Measurements from ENCODE around the gene INVS.
"Not testable (repeated sequence)": the region's sequence is repeated elsewhere in the genome, so short reads cannot be mapped to it uniquely, and the experiment has no call there.

INVS gene

DNA sequence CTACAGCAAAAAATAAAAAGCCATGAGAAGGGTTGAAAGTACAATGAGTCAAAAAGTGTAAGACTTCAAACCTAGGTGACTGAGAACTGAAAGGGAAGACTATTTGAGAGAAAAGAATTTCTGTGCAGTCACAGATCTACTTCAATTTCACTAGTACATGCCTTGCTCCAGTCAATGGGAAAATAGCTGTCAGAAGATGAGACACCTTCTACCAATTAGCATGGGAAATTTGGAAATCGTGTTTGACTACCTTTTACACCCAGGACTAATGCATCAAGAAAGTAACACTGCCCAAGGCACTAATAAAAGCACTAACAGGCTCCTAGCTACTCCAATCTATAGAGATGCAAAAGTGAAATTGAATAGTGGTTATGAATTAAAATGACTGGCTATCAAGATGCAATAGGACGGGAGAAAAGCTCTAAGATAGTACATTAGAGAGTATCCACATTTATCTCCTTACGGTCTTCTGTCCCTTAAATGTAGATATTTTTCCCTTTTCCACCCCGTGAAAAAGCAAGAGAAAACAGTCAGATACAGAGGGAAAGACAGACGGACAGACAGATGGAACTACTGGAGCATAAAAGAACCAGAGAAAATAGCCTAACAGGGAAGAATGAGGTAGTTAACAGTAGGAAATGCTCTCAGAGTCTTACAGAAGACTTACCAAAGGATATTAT lies 15.5 kb upstream of the INVS start:
- no peak for DNase-seq

DNA sequence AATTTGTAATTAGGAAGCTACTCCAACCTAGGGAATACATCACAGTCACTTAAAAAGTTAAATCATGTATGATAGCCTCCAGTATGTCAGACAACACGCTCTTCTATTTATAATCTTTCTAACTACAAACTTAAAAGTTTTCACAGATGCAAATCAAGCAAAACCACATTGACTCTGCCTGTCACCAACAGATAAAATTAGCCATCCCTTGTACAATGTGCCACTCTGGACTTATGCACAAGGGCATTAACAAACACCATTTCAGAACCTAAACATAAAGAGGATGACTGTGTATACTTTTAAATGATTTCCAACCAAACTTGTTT lies 15.0 kb upstream of the INVS start:
- no peak for DNase-seq

DNA sequence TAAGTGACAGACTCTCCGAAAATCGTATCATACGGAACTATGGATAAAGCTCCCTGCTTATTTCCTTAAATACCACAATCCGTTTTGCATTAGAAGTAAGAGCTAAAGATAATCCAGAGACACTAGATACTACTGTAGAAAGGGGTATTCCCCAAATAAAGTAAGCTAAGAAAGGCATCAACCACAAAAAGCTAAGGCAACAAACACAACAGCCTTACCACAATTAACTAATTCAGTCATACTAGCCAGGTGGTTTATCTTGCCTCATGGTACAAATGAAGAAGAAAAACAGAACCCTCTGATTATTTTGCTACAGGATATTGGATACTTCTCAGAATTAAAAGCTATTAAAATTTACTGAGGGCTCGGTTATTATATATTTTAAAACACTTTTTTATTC lies 14.3 kb upstream of the INVS start:
- DNase-seq = peak; percentile 39

DNA sequence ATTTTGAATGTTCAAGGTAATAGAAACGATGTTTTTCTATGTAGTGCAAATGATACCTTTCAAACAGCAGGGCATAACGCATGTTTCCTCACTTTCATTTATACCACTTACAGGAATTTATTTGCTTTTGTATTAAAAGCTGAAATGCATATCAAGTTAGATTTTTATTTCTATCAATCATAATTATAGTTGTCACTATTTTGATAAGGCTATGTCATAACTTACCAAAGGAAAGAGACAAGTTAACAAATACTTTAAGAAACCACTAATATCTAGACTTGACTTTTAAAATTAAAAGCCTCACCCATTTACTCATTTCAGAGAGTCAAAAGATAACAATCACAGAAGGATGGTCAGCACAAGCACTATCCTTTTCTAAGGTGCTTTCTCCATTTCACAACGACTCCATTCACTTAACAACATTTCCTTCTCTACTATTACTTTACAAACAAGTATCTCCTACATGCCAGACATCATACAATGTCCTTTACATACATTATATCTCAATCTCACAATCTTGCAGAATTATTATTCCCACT lies 12.9 kb upstream of the INVS start:
- no peak for DNase-seq

DNA sequence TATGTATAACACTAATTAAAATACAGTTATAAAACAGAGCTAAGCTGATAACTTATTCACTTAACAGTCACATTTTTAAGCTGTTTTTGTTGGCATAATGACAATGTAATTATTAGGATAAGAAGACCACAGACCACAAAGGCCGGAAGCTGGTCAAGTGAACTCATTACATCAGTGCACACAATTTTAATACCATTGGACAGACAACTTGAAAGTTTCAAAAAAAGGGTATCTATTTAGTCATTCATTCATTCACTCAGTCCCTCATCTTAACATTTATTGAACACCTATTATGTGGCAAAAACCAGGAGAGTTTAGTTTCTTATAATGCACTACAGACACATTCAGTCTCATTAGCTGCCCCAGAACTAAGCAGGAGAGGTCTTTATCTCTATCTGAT lies 11.8 kb upstream of the INVS start:
- DNase-seq = peak; percentile 47

DNA sequence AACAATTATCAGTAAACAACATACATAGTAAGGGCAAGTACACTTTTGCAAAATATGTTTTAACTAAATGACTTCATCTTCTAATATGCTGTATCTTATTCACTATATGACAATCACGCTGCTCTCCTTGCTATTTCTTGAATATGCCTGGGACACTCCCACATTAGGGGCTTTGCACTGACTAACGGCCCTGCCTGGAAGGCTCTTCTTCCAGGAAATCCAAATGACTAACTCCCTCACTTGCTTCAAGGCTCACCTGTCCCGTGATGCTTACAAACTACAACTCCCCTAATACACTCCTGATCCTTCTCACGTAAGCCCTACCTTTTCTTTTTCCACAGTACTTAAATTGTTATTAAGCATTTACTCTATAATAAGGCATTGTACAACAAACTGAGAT lies 10.8 kb upstream of the INVS start:
- DNase-seq = no peak

DNA sequence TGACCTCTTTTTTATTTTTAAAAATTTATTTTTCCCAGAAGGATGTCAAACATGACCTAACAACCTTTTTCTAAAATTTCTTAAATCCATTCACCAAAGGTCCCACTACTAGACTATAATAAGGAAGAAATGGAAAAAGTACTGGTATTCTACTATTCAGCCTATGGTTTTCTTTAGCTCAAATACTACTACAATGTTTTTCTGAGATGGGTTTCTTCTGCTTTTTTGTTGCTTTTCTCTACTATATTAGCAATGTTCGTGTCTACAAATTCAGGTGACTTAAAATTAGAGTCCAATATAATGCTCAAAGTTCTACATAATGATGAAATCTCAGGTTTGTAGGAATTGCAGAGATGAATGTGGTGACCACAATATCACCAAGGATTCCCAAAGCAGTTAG lies 8.2 kb upstream of the INVS start:
- DNase-seq = no peak

DNA sequence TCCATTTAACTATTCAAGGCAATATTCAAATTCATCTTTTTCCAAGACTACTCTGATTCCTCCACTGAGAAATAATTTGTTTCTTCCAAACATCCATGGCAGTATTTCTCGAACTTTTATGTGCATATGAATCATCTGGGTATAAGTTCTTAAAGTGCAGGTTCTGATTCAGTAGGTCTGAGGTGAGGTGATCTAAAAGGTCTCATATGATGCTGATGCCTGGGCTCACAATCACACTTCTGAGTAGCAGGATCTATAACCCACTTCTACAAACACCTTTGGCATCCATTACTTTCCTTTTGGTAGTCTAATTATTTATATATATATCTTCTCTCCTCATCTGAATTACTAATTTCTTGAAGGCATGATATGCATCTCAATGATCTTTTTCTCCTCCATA lies 7.4 kb upstream of the INVS start:
- DNase-seq = no peak

DNA sequence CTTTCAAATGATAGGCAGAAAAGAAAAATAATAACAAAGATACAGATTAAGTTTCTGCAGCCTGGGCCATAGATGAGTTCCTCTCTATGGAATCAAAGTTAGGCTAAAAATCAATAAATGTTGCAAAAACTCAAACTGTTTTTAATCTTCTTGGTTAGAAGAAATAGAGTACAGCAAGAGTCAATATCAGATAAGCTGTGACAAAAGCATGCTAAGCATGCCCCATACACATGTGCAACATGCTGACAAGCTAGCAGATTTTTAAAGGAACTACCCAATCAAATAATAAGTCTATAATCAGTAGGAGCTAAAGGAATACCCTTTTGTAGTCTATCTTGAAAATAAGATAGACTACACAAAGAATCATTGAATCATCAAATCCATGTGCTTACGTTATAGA lies 7.0 kb upstream of the INVS start:
- DNase-seq = no peak

DNA sequence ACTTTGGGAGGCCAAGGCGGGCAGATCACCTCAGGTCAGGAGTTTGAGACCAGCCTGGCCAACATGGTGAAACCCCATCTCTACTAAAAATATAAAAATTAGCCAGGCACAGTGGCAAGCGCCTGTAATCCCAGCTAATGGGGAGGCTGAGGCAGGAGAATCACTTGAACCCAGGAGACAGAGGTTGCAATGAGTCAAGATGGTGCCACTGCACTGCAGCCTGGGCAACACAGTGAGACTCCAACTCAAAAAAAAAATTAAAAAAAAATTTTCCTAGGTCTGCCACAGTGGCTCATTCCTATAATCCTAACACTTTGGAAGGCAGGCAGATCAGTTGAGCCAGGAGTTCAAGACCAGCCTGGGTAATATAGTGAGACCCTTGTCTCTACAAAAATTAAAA lies 4.6 kb upstream of the INVS start:
- DNase-seq = not testable (repeated sequence)

DNA sequence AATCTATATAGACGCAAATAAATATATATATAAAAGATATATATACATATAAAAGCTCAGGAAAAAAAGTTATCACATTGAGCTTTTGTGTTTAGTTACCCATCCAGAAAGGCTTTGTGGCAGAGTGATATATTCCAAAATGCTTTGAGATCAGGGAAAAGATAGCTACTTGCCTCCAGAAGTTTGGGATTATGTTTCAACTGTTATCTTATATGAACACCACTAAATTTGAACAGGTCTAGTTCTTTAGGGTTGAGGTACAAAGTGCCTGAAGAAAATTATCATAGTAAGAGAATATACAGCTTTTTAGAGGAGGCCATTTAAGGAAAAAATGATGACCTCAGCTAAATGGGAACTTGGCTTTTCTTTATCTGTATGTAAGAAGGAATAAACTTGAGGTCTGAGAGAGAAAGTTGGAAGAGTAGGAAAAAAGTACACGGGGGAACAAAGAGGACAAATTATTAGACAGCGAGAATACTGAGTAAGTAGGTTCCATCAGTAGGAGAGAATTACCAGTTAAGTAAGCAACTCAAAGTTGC lies 2.6 kb upstream of the INVS start:
- no peak for DNase-seq

DNA sequence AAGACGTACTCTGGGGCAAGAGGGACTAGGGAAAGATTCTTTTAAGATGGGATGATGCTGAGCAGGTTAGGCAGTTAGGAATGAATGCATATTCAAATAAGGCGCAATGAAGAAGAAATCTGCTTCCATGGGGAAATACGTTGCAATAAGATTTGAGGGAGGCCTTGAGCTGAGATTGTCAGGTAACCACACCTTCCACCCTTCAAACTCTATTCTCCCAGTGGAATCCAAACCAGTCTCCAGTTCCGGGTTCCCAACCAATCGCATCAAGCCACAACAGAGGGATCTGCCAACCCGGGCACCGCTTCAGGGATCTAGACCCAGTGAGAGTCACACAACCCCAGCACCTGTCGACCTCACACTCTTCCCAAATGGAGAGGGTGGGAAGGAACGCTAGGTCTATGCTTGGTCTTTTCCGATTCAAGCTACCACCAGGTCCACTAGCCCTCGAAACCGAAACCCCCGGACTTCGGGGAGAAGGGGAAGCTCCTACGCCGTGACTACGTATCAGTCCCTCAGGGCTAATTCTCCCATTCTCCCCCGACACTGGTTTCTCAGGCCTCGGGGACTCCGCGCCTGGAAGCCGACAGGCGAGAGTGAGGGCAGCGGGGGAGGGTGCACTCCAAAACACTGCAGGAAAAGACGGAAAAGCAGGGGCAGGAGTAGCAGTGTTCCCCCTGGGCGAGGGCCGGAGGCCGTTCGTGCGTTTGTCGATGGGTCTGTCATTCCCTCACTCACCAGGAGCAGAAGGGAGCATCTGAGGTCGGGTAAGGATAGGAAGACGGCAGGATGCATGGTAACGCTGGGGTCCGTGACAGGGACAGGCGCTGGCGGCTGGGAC lies 777 bp upstream of the INVS start:
- peak; percentile 44 for DNase-seq

DNA sequence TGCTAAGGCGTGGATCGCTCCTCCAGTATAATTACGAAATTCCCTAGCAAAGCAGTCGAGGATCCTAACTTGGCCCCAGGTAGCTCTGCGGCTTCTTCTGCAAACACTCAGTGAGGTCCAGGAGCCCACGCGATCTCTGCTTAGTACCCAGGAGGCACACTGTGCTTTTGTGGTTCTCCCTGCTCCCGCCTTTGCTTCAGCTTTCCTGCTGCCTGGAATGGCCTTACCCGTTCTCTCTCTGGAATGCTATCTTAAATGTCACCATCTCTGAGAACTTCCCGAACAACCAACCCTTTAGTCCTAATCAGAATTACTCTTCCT lies 639 bp downstream of the INVS start:
- DNase-seq = no peak

DNA sequence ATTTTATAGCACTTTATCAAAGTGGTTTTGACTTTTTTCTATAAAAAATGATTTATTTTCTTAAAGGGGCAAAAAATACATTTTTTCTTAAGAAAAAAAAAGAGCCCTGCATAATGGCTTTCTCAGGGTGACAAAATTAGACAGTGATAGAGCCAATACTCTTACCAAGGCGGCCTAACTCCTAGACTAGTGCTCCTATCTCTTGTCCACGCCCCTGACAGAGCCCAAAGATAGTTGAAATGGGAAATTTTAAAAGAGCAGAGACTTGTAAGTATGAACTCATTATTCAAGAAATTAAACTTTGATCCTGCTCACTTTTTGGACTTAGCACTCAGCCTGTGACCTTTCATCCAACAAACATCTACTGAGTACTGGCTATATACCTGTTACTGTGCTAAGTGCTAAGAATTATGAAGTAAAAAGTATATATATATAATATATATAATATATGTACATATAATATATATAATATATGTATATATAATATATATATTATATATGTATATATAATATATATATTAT lies 1.2 kb downstream of the INVS start:
- no peak for DNase-seq

DNA sequence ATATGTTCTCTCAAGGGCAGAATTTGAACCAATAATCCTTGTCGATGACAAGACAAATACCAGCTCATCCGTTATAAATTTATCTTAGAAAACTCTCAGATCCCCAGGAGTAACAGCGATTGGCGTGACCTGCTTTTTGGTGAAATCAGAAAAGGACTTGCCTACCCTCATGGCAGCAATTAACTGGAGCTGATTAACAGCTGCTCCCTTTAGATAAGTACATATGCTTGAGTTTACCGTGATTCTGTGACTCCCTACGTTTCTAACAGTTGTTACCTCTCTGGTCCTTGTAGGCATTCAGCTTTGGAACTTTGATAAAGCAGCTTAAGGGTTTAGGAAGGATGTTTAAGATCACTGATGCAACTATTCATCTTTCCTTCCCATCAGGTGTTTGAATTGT lies 2.6 kb downstream of the INVS start:
- no peak for DNase-seq

DNA sequence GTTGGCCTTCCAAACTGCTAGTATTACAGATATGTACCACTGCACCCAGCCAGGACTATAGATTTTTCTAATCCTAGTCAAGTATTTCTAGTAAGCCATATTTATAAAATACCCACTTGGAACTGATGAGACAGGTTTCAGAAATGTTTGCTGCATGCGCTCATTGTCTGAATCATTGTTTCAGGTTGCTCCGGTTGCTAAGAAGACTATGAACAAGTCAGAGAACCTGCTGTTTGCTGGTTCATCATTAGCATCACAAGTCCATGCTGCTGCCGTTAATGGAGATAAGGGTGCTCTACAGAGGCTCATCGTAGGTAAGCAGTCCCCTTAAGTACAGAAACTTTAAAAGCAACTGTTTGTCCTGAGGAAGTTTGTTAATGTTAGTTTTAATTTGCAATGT lies 5.3 kb downstream of the INVS start:
- DNase-seq = no peak

DNA sequence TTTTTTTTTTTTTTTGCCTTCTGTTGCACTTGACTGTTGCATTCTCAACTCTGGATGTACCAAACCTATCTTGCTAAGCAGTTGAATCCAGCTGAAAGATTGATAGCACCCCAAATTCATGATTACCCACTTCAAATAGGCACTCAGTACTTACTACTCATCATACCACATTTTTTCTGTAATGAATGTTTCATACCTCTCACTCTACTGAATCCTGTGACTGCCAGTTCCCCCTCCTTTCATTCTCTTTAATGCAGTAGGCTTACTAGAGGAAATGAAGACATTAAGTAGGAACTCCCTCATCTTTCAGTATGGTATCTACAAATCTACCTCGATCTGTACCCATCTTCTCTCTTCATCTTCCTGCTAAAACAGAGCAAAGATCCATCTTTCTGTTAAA lies 6.8 kb downstream of the INVS start:
- no peak for DNase-seq

DNA sequence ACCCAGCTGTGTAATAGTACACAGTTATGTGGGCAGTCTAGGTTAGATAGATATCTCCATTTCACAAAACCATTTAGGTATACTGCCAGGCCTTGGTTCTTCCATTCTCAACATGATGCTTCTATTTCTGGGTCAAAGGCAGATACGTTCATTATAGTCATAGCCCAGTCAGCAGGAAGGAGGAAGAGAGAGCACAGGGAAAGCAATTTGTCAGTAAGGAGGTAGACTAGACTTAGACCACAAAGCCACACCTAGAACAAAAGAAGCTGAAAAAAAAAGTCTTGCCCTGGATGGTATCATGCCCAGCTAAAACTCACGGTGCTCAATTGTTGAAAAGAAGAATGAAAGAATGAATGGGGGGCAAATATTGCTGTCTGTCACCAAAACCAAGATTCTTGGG lies 7.6 kb downstream of the INVS start:
- DNase-seq = no peak

DNA sequence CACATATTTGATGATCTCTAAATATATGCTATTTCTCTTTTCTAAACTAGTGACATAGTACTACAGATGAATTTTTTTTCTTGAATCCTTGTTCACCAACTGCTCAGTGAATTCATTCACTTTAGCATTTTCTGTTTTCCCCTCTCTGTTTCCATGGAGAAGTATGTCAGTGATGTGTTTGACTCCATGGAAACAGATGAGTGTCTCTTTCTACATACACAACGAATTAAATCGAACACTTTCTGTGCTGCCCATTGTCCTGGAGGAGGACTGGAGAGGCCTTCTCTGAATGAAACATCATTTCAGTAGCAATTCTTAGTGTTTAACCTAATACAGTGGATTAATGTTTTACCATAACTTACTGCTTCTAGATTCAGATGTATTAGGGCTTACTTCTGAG lies 9.5 kb downstream of the INVS start:
- DNase-seq = no peak

DNA sequence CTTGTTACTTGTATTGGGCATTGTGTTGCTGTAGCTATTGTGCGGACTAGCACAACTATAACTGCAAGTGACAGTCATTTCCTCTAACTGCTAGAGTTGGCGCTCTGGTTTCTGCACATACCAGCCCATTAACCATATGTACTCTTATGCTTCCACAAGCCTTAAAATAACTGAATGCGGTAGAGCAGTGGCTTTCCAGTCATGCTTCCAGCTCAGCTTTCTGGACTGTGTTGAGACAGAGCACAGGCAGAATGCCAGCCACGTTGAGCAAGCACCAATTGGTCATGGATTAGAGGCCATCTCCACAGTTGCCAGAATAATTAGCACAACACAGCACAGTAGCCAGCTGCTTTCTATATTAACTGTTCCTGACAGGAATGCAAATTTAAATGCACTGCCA lies 12.2 kb downstream of the INVS start:
- no peak for DNase-seq

DNA sequence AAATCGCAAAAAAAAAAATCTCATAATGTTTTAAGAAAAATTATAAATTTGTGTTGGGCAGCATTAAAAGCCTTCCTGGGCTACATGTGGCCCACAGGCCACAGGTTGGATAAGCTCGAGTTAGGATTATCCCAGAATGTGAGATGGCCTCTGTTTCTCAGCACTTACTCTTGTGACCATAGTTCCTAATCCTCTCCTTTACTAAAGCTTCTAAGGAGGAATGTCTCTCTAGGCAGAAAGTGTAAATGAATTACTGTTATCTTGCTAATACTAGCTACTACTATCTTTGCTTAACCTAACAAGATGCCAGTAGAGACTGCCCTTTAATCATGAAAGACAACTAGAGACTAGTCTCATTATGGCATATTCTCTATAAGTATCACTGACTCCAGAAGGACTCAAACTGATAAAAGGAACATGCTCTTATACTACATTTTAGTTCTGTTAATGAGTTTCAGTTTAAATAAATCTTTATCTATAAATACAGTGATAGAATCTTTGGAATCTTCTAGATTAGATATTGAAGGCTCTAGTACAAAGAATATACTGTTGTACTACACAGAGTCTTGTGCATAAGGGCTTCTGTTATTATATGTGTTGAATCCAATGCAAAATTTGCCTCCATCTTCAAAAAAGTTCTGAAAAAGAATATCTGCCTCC lies 13.8 kb downstream of the INVS start:
- DNase-seq = no peak

DNA sequence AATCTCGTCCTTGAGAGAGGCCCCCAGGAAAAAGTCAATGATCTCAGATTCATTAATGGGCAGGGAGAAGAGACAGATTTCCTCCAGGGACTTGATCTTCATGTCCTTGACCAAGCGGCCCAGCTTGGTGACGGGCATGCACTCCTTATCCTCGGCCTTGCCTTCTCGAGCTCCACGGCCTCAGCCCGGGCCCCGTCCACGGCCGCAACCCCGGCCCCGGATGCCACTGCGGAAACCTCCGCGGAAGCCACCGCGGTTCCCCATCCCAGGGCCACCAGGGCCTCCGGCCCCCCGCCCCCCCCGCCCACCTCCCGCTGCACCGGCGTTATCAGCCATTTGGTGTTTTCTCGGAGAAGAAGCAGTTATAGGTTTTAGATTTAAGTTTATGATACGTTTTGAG lies 18.3 kb downstream of the INVS start:
- DNase-seq = no peak

DNA sequence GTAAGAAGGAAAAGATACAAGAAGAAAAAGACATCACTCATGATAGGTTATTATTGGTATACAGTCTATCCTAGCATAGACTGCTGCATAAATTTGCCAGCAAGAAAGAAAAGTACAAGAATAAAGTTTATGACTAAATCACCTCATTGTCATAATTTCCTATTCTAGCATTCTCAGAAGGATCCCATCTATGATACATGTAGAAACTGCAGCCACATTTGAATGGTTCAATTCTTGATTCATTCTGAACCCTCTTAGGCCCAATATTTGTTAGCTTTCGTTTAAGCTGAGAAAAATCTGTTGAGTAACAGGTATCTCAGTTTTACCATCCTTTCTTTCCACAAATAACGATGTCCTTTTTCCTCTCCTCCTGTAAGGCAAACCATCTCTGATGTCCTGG lies 21.2 kb downstream of the INVS start:
- DNase-seq = no peak

DNA sequence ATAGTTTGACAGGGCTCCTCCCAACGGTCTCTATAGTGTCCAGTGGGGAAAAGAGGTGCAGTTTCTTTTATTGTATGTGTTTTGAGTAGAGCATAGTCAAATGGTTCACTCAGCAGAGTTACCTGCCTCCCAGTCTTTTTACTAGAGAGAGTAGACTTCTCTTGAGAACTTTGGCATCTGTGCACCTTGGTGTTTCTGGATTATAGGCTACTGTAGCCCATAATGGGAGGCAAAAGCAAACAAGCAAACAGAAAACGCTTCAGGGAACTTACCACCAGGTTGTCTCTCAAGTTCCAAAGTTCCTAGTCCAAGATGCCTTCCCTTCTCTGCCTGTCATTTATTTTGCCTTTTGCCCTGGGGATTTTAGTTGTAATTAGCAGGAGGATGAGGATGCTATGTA lies 26.2 kb downstream of the INVS start:
- no peak for DNase-seq
